ENCODE results near the gene NOTCH4. TPM values are rescaled to one million over a fixed set of nuclear protein-coding genes. Genes with fewer than 3 reads are reported as not detected.

The NOTCH4 gene
- total RNA-seq, 1 donor from 2014 or later, result 1.4 TPM

DNA sequence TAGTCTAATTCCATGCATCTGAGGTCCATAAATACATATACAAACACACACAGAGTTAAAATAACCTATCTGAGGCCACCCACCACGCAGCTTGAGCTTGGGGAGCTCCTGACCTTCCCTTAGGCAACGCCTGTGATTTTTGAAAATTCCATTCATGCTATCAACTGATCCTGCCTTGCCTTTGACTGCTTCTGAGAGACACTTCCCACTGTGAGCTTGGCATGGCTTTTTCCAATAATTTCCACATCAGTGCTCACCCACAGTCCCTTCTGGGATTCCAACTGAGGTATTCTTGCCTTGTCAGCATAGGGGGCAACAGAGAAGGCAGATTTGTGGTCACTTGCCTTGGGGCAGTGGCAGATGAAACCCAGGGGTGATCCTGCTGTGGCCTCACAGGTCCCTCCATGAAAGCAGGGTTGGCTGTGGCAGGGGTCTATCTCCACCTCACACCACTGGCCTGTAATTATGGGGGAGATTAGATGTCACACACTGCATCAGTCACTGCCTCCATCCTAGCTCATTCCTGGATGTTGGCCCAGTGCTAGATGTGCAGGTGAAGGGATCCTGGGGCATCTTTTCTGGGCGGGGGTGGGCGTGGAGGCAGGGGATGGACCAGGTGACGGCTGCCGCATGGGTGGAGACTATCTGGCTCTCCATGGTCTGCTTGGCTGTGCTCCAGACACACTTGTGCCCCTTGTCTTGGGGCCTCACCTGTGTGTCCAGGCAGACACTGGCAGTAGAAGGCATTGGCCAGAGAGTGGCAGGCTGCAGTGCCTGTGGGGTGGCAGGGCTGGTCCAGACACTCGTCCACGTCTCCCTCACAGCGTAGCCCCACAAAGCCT, 20.2 kb downstream of the NOTCH4 start:
- Mint-ChIP-seq H3K36me3 (ENCODE audit: low read depth) (no peaks in the 10 kb centered on the region), H3K27ac (ENCODE audit: unreplicated experiment) (no peak overlapping the region), H3K4me1 (ENCODE audit: low read depth) (peaks cover 7% of the 10 kb centered on the region), H3K9me3 (ENCODE audit: low read depth) (peaks cover 6% of the 10 kb centered on the region), H3K4me3 (ENCODE audit: unreplicated experiment) (no peak overlapping the region), H3K27me3 (ENCODE audit: low read depth) (peaks cover 11% of the 10 kb centered on the region)
- TF ChIP-seq, protein P1, sequence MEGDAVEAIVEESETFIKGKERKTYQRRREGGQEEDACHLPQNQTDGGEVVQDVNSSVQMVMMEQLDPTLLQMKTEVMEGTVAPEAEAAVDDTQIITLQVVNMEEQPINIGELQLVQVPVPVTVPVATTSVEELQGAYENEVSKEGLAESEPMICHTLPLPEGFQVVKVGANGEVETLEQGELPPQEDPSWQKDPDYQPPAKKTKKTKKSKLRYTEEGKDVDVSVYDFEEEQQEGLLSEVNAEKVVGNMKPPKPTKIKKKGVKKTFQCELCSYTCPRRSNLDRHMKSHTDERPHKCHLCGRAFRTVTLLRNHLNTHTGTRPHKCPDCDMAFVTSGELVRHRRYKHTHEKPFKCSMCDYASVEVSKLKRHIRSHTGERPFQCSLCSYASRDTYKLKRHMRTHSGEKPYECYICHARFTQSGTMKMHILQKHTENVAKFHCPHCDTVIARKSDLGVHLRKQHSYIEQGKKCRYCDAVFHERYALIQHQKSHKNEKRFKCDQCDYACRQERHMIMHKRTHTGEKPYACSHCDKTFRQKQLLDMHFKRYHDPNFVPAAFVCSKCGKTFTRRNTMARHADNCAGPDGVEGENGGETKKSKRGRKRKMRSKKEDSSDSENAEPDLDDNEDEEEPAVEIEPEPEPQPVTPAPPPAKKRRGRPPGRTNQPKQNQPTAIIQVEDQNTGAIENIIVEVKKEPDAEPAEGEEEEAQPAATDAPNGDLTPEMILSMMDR (IDR thresholded peaks at IDR 0.05), result no peak
- no peak for DNase-seq (ENCODE audit: low spot score)

DNA sequence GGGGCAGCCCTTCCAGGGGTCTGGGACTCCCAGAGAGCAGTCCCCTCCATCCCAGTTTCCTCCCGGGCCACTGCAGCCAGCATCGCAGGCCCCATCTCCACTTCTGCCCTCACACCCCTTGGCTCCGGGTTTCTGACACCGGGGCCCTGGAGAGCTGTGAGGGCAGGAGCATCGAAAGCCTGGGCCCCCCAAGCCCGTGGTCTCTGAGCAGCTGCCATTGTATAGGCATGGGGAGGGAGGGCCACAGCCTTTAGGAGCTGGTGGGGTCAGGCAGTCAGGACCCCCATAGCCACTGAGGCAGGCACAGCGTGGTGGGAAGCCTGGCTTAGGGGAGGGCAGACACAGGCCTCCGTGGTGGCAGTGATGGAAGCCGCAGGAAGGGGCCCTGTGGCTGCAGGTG, 21.7 kb downstream of the NOTCH4 start:
- no peak overlapping the region for H3K4me3 Mint-ChIP-seq (ENCODE audit: unreplicated experiment)
- peaks cover 7% of the 10 kb centered on the region for H3K4me1 Mint-ChIP-seq (ENCODE audit: low read depth)
- no peaks in the 10 kb centered on the region for H3K36me3 Mint-ChIP-seq (ENCODE audit: low read depth)
- TF ChIP-seq, protein P1 (IDR thresholded peaks at IDR 0.05), result no peak
- no peak for DNase-seq (ENCODE audit: low spot score)
- no peak overlapping the region for H3K27ac Mint-ChIP-seq (ENCODE audit: unreplicated experiment)
- H3K9me3 Mint-ChIP-seq (ENCODE audit: low read depth), result peaks cover 6% of the 10 kb centered on the region
- H3K27me3 Mint-ChIP-seq (ENCODE audit: low read depth), result peaks cover 6% of the 10 kb centered on the region

DNA sequence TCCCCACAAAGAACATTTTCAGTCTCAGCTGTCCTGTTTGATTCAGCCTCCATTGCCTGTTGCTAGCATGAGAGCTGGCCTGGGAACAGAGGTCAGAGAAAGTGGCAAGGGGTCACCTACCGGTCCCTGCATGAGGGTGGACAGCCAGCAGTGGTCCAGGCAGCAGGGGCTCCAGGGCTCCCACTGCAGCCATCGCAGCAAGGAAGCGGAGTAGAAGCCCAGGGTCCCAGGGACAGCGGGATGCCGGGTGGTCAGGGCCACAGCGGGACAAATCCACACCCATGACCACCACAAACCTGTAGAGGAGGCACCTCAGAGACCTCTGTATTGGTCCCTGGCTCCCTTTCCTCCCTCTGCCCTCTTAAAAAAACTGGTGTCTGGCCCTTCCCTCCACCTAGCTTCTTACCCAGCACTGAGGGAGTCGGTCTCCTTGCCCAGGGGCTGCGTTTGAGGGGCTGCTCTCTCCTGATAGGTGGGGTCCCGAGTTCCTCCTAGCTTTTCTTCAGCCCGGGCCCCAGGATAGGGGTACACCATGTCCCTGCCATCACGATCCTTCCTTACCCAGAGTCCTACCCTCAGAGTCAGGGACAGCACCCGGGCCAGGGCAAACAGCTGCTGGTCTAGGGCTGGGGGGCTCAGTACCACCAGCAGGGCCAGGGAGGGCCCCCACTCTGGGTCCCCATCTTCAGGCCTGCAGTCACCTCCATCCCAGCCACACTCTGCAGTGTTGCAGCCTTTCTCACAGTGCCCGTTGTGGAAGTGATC, 23.0 kb downstream of the NOTCH4 start:
- peaks cover 6% of the 10 kb centered on the region for H3K27me3 Mint-ChIP-seq (ENCODE audit: low read depth)
- no peak overlapping the region for H3K4me3 Mint-ChIP-seq (ENCODE audit: unreplicated experiment)
- no peaks in the 10 kb centered on the region for H3K9me3 Mint-ChIP-seq (ENCODE audit: low read depth)
- DNase-seq (ENCODE audit: low spot score), result no peak
- TF ChIP-seq, protein P1 (IDR thresholded peaks at IDR 0.05), result no peak
- H3K36me3 Mint-ChIP-seq (ENCODE audit: low read depth), result no peaks in the 10 kb centered on the region
- no peak overlapping the region for H3K27ac Mint-ChIP-seq (ENCODE audit: unreplicated experiment)
- peaks cover 17% of the 10 kb centered on the region for H3K4me1 Mint-ChIP-seq (ENCODE audit: low read depth)

DNA sequence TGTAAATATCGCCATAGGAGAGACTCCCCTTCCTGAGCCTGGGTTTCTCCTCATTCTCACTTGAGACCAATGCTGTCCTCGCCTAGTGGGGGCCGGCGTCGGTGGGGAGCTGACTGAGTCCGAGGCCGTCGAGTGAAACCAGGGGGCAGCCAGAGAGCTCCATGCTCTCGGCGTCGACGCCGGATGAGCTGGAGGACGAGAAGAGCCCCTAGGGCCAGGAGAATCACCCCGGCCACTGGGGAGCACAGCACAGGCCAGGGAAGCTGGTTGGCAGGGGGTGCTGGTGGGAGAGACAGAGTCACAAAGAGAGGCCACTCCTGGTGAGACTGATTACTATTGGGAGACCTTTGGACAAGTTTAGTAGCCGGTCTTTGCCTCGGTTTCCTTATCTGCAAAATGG, 25.0 kb downstream of the NOTCH4 start:
- Mint-ChIP-seq H3K36me3 (ENCODE audit: low read depth) (no peaks in the 10 kb centered on the region), H3K4me3 (ENCODE audit: unreplicated experiment) (no peak overlapping the region), H3K9me3 (ENCODE audit: low read depth) (no peaks in the 10 kb centered on the region), H3K4me1 (ENCODE audit: low read depth) (peaks cover 27% of the 10 kb centered on the region), H3K27me3 (ENCODE audit: low read depth) (no peaks in the 10 kb centered on the region), H3K27ac (ENCODE audit: unreplicated experiment) (no peak overlapping the region)
- TF ChIP-seq, protein P1 (IDR thresholded peaks at IDR 0.05), result no peak
- no peak for DNase-seq (ENCODE audit: low spot score)

DNA sequence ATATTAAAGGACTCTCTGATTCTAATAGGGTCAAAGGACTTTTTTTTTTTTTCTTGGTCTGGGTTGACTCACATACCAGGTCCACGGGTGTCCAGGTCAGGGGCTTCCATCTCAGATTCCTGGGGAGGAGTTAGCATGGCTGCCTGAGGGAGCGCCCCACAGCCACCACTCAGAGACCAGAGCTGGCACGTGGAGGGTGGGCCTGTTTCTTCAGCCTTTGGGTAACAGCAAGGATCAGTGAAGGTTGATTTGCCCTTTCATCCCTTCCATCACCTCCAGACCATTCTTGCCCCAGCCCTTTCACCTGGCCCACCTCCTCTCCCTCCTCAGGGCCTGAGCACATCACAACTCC, 25.5 kb downstream of the NOTCH4 start:
- no peak overlapping the region for H3K27ac Mint-ChIP-seq (ENCODE audit: unreplicated experiment)
- TF ChIP-seq, protein P1 (IDR thresholded peaks at IDR 0.05), result no peak

More for the DNA sequence above, 25.5 kb downstream of the NOTCH4 start:
- no peaks in the 10 kb centered on the region for H3K27me3 Mint-ChIP-seq (ENCODE audit: low read depth)
- no peaks in the 10 kb centered on the region for H3K9me3 Mint-ChIP-seq (ENCODE audit: low read depth)
- H3K36me3 Mint-ChIP-seq (ENCODE audit: low read depth), result no peaks in the 10 kb centered on the region
- H3K4me3 Mint-ChIP-seq (ENCODE audit: unreplicated experiment), result no peak overlapping the region
- DNase-seq (ENCODE audit: low spot score), result no peak
- peaks cover 23% of the 10 kb centered on the region for H3K4me1 Mint-ChIP-seq (ENCODE audit: low read depth)
